Measurements from ENCODE around the gene TENM3.

Gene TENM3

DNA sequence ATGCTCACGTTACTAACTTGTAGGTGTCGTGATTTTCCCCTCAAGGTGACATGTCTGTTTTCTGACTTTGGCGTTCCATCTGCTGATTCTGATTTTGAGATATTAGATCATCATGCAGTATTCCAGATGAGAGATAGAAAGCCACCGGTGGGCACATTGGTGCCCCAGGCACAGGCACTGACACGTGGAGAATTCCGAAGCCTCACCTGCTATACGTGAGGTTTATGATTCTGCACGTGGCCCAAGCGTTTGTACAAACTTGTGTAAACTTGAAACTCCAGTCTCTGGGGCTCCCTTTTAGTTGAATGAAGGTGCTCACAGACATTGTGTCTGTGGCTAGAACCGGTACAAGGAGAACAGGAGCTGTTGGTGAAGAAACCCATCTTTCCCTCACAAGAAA, 81.1 kb downstream of the TENM3 start:
- Histone ChIP-seq H3K18ac (ENCODE audit: low read length) (no peak overlapping the region), H2AFZ (ENCODE audit: low read length) (no peak overlapping the region), H3K4me1 (ENCODE audit: control insufficient read depth in 2 of 2, insufficient read depth in 1 of 2, low read depth in 1 of 2, low read length in 2 of 2) (peaks cover 2 to 12% of the 10 kb centered on the region in 2 donors), H3K27me3 (ENCODE audit: control insufficient read depth in 3 of 3, insufficient read depth in 3 of 3, low read depth in 1 of 3, low read length in 3 of 3) (no peaks in the 10 kb centered on the region), H4K8ac (ENCODE audit: low read depth, low read length) (no peak overlapping the region), H3K4ac (ENCODE audit: low read length) (no peak overlapping the region), H3K36me3 (replicated peaks in 1 of 2; ENCODE audit: control insufficient read depth in 2 of 2, insufficient read depth in 2 of 2, low read length in 2 of 2) (peaks cover 8 to 53% of the 10 kb centered on the region in 2 donors), H2AK5ac (ENCODE audit: low read depth, low read length) (no peak overlapping the region), H2BK15ac (ENCODE audit: low read length) (no peak overlapping the region), H3K23ac (ENCODE audit: low read depth, low read length, poor library complexity) (no peak overlapping the region), H3K9ac (ENCODE audit: low read depth, low read length, poor library complexity) (no peak overlapping the region), H2BK120ac (ENCODE audit: low read depth, low read length) (no peak overlapping the region), H3K27ac (replicated peaks; ENCODE audit: low read length) (no peak overlapping the region), H2BK12ac (ENCODE audit: low read length) (no peak overlapping the region), H3K4me2 (ENCODE audit: insufficient read depth, low read length, poor library complexity, severe bottlenecking) (no peak overlapping the region), H3K79me1 (ENCODE audit: low read depth, low read length) (no peaks in the 10 kb centered on the region), H2BK5ac (ENCODE audit: low read length) (no peak overlapping the region), H4K91ac (ENCODE audit: low read depth, low read length, poor library complexity) (no peak overlapping the region), H3K14ac (ENCODE audit: low read length) (no peak overlapping the region), H3K4me3 (ENCODE audit: low read length in 2 of 2) (no peak overlapping the region), H3K9me3 (replicated peaks in 1 of 2; ENCODE audit: control insufficient read depth in 2 of 2, insufficient read depth in 1 of 2, low read depth in 1 of 2, low read length in 2 of 2) (peaks cover 2 to 7% of the 10 kb centered on the region in 2 donors)
- WGBS, 2 donors (ENCODE audit: extremely low coverage in 2 of 2, insufficient read length in 2 of 2, insufficient replicate concordance in 1 of 2), result no CpG with 5 or more reads among the region's 10 CpGs
- DNase-seq (ENCODE audit: low spot score), result no peak

GRCh38 chr4:182325397-182325796, 82.2 kb downstream of the TENM3 start:
- no peak overlapping the region for H3K18ac ChIP-seq (ENCODE audit: low read length)
- H4K8ac ChIP-seq (ENCODE audit: low read depth, low read length), result no peak overlapping the region
- WGBS, 2 donors (ENCODE audit: extremely low coverage in 2 of 2, insufficient read length in 2 of 2, insufficient replicate concordance in 1 of 2), result no CpG with 5 or more reads among the region's 3 CpGs
- no peak overlapping the region for H3K4me2 ChIP-seq (ENCODE audit: insufficient read depth, low read length, poor library complexity, severe bottlenecking)
- peaks cover 2 to 7% of the 10 kb centered on the region in 2 donors for H3K9me3 ChIP-seq (replicated peaks in 1 of 2; ENCODE audit: control insufficient read depth in 2 of 2, insufficient read depth in 1 of 2, low read depth in 1 of 2, low read length in 2 of 2)
- H3K36me3 ChIP-seq (replicated peaks in 1 of 2; ENCODE audit: control insufficient read depth in 2 of 2, insufficient read depth in 2 of 2, low read length in 2 of 2), result peaks cover 8 to 63% of the 10 kb centered on the region in 2 donors
- H3K14ac ChIP-seq (ENCODE audit: low read length), result no peak overlapping the region
- H2BK12ac ChIP-seq (ENCODE audit: low read length), result no peak overlapping the region
- H3K4me1 ChIP-seq (ENCODE audit: control insufficient read depth in 2 of 2, insufficient read depth in 1 of 2, low read depth in 1 of 2, low read length in 2 of 2), result peaks cover 2 to 10% of the 10 kb centered on the region in 2 donors
- no peak for DNase-seq (ENCODE audit: low spot score)
- no peak overlapping the region for H3K23ac ChIP-seq (ENCODE audit: low read depth, low read length, poor library complexity)
- no peaks in the 10 kb centered on the region for H3K79me1 ChIP-seq (ENCODE audit: low read depth, low read length)
- H2BK5ac ChIP-seq (ENCODE audit: low read length), result no peak overlapping the region
- H2BK120ac ChIP-seq (ENCODE audit: low read depth, low read length), result no peak overlapping the region
- H3K9ac ChIP-seq (ENCODE audit: low read depth, low read length, poor library complexity), result no peak overlapping the region
- no peak overlapping the region for H2AK5ac ChIP-seq (ENCODE audit: low read depth, low read length)
- H3K4me3 ChIP-seq (ENCODE audit: low read length in 2 of 2), result no peak overlapping the region
- H3K27me3 ChIP-seq (ENCODE audit: control insufficient read depth in 3 of 3, insufficient read depth in 3 of 3, low read depth in 1 of 3, low read length in 3 of 3), result no peaks in the 10 kb centered on the region
- H4K91ac ChIP-seq (ENCODE audit: low read depth, low read length, poor library complexity), result no peak overlapping the region
- no peak overlapping the region for H3K27ac ChIP-seq (replicated peaks; ENCODE audit: low read length)
- no peak overlapping the region for H2AFZ ChIP-seq (ENCODE audit: low read length)
- no peak overlapping the region for H3K4ac ChIP-seq (ENCODE audit: low read length)
- no peak overlapping the region for H2BK15ac ChIP-seq (ENCODE audit: low read length)

GRCh38 chr4:182325848-182326255, 82.7 kb downstream of the TENM3 start:
- H3K4me1 ChIP-seq (ENCODE audit: control insufficient read depth in 2 of 2, insufficient read depth in 1 of 2, low read depth in 1 of 2, low read length in 2 of 2), result peaks cover 2 to 10% of the 10 kb centered on the region in 2 donors
- WGBS, 2 donors (ENCODE audit: extremely low coverage in 2 of 2, insufficient read length in 2 of 2, insufficient replicate concordance in 1 of 2), result no CpG with 5 or more reads among the region's 16 CpGs
- H2AFZ ChIP-seq (ENCODE audit: low read length), result no peak overlapping the region
- no peak for DNase-seq (ENCODE audit: low spot score)
- no peak overlapping the region for H4K8ac ChIP-seq (ENCODE audit: low read depth, low read length)
- H3K4ac ChIP-seq (ENCODE audit: low read length), result no peak overlapping the region
- H3K79me1 ChIP-seq (ENCODE audit: low read depth, low read length), result no peaks in the 10 kb centered on the region
- H2BK15ac ChIP-seq (ENCODE audit: low read length), result no peak overlapping the region
- peak overlapping the region; percentile 6 for H3K9ac ChIP-seq (ENCODE audit: low read depth, low read length, poor library complexity)
- H3K4me3 ChIP-seq (ENCODE audit: low read length in 2 of 2), result peak overlapping the region in 1 of 2 donors; percentile 24
- no peak overlapping the region for H2AK5ac ChIP-seq (ENCODE audit: low read depth, low read length)
- no peak overlapping the region for H2BK5ac ChIP-seq (ENCODE audit: low read length)
- peaks cover 2 to 7% of the 10 kb centered on the region in 2 donors for H3K9me3 ChIP-seq (replicated peaks in 1 of 2; ENCODE audit: control insufficient read depth in 2 of 2, insufficient read depth in 1 of 2, low read depth in 1 of 2, low read length in 2 of 2)
- no peaks in the 10 kb centered on the region for H3K27me3 ChIP-seq (ENCODE audit: control insufficient read depth in 3 of 3, insufficient read depth in 3 of 3, low read depth in 1 of 3, low read length in 3 of 3)
- no peak overlapping the region for H4K91ac ChIP-seq (ENCODE audit: low read depth, low read length, poor library complexity)
- H3K18ac ChIP-seq (ENCODE audit: low read length), result peak overlapping the region; percentile 77
- H3K4me2 ChIP-seq (ENCODE audit: insufficient read depth, low read length, poor library complexity, severe bottlenecking), result no peak overlapping the region
- no peak overlapping the region for H2BK12ac ChIP-seq (ENCODE audit: low read length)
- no peak overlapping the region for H3K14ac ChIP-seq (ENCODE audit: low read length)
- H3K27ac ChIP-seq (replicated peaks; ENCODE audit: low read length), result no peak overlapping the region
- no peak overlapping the region for H2BK120ac ChIP-seq (ENCODE audit: low read depth, low read length)
- no peak overlapping the region for H3K23ac ChIP-seq (ENCODE audit: low read depth, low read length, poor library complexity)
- peaks cover 8 to 67% of the 10 kb centered on the region in 2 donors for H3K36me3 ChIP-seq (replicated peaks in 1 of 2; ENCODE audit: control insufficient read depth in 2 of 2, insufficient read depth in 2 of 2, low read length in 2 of 2)

DNA sequence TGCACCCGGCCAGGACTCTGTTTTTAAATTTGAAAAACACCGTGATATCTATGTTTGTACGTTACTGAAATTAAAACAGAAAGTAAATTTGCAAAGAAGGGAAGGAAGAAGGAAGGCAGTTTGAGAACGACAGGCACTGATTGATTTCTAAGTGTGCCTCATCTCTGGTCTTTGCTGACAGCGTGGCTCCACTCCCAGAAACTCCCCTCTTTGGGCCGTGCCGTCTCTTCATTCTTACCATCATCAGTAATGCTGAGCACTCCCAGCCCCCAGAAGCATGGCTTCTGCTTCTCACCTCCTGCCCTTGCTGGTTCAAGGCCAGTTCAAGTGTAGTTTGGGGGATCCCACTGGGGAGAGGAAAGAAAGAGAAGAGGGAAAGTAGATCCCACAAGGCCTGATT, 85.3 kb downstream of the TENM3 start:
- Histone ChIP-seq H2BK12ac (ENCODE audit: low read length) (no peak overlapping the region), H3K4me1 (ENCODE audit: control insufficient read depth in 2 of 2, insufficient read depth in 1 of 2, low read depth in 1 of 2, low read length in 2 of 2) (peaks cover 0 to 10% of the 10 kb centered on the region in 2 donors), H3K27ac (replicated peaks; ENCODE audit: low read length) (no peak overlapping the region), H3K9me3 (replicated peaks in 1 of 2; ENCODE audit: control insufficient read depth in 2 of 2, insufficient read depth in 1 of 2, low read depth in 1 of 2, low read length in 2 of 2) (peaks cover 2 to 7% of the 10 kb centered on the region in 2 donors), H2BK15ac (ENCODE audit: low read length) (no peak overlapping the region), H3K18ac (ENCODE audit: low read length) (no peak overlapping the region), H2AK5ac (ENCODE audit: low read depth, low read length) (no peak overlapping the region), H4K91ac (ENCODE audit: low read depth, low read length, poor library complexity) (no peak overlapping the region), H3K4ac (ENCODE audit: low read length) (no peak overlapping the region), H3K9ac (ENCODE audit: low read depth, low read length, poor library complexity) (no peak overlapping the region), H2AFZ (ENCODE audit: low read length) (no peak overlapping the region), H3K79me1 (ENCODE audit: low read depth, low read length) (no peaks in the 10 kb centered on the region), H3K4me2 (ENCODE audit: insufficient read depth, low read length, poor library complexity, severe bottlenecking) (no peak overlapping the region), H3K4me3 (ENCODE audit: low read length in 2 of 2) (no peak overlapping the region), H3K36me3 (replicated peaks in 1 of 2; ENCODE audit: control insufficient read depth in 2 of 2, insufficient read depth in 2 of 2, low read length in 2 of 2) (peaks cover 8 to 68% of the 10 kb centered on the region in 2 donors), H3K23ac (ENCODE audit: low read depth, low read length, poor library complexity) (no peak overlapping the region), H3K14ac (ENCODE audit: low read length) (no peak overlapping the region), H2BK5ac (ENCODE audit: low read length) (no peak overlapping the region), H2BK120ac (ENCODE audit: low read depth, low read length) (no peak overlapping the region), H3K27me3 (ENCODE audit: control insufficient read depth in 3 of 3, insufficient read depth in 3 of 3, low read depth in 1 of 3, low read length in 3 of 3) (no peaks in the 10 kb centered on the region), H4K8ac (ENCODE audit: low read depth, low read length) (no peak overlapping the region)
- WGBS, 2 donors (ENCODE audit: extremely low coverage in 2 of 2, insufficient read length in 2 of 2, insufficient replicate concordance in 1 of 2), result no CpG with 5 or more reads among the region's 7 CpGs
- DNase-seq (ENCODE audit: low spot score), result no peak

Data from neuronal stem cell (in vitro differentiated cells).